Right hindlimb (tissue), 1 donor: ENCODE results near the gene SLC1A1.
"Not testable (repeated sequence)": the region's sequence is repeated elsewhere in the genome, so short reads cannot be mapped to it uniquely, and the experiment has no call there.

Experiments
- DNase-seq: peaks from one replicate; pipeline ENCODE4 v3.0.0-alpha.2; 2018

SLC1A1 gene

DNA sequence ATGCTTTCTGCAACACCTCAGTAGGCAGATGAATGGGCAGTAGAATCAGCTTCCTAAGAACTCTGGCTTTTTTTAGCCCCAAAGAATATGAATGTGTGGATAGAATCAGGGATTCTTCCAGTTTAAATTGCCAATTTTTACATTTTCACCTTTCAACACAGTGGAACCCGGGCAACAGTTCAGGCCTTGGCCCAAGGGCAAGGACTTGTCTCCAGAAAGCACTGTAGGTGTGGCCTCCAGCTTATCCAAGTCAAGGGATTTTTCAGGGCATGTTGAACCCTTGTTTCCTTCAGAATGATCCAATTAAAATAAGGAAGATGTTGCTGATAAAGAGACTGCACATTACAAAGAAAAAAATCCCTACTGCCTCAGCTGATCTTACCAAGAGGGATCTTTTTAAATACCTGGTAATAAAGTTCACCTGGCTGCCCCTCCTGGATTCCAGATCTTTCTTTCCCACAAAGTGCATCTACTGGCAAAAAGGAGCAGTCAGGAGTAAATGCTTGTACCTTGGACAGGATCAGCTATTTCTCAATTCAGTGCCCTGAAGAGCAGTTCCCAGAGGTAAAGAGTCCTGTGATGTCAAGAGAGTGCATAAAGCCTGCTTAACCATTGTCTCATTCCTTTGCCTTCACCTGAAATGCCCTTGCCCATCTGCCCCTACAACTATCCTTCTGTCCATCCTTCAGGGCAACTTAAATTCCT lies 91.7 kb downstream of the SLC1A1 start:
- DNase-seq = no peak

DNA sequence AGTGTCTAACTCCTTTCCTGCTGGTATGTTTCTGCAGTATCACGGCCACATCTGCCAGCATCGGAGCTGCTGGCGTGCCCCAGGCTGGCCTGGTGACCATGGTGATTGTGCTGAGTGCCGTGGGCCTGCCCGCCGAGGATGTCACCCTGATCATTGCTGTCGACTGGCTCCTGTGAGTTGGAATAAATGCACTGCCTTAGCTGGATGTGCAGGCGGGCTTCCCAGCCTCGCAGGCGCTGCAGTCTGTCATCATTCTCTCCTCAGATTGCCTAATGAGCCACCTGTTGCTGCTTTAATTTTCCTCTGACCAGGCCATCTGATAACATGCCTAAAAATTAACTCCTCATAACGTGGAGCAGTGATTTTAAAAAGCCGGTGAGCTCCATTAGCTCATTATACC lies 92.7 kb downstream of the SLC1A1 start:
- no peak for DNase-seq

DNA sequence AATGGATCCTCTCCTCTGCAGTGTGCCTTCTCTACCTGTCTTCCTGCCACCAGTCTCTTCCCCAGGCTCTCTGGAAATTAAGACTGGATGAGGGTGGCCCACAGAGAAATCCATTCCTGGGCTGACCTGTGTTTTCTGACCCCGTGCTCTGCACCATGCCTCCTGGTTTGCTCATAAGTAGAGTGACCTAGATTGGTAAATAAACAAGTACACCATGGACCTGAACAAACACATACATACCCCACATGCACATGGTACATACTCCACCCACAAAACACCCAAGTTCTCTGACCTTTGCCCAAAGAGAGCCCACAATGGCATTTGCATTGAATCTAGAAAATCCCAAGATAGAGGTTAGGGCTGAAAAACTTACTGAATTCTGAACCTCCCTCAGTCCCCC lies 94.4 kb downstream of the SLC1A1 start:
- no peak for DNase-seq

DNA sequence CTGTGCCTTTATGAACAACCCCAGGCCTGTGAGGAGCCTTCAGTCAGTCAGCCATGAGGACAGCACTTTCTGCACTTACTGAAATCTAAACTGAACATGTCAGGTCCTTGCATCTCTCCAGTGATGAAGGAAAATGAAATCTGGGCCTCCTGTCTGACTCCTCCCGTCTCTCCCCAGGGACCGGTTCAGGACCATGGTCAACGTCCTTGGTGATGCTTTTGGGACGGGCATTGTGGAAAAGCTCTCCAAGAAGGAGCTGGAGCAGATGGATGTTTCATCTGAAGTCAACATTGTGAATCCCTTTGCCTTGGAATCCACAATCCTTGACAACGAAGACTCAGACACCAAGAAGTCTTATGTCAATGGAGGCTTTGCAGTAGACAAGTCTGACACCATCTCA lies 94.9 kb downstream of the SLC1A1 start:
- no peak for DNase-seq

DNA sequence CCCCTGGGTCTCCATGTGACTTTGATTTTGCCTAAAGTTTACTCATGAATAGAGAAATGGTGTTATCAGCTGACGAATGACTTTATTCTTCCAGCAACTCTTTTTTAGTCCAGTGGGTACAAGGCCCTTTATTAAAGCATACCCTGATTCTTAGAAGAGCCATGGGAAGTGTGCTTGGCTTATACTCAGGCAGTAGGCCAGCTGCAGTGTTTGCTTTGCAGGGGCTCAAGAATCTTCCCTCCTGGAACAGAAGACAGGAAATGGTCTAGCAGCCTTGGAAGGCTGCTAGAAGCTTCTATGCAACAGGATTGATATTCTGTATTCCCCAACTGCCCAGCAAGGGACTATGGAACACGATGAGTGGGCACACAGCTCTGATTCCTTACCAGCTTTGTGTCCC lies 98.5 kb downstream of the SLC1A1 start:
- no peak for DNase-seq

DNA sequence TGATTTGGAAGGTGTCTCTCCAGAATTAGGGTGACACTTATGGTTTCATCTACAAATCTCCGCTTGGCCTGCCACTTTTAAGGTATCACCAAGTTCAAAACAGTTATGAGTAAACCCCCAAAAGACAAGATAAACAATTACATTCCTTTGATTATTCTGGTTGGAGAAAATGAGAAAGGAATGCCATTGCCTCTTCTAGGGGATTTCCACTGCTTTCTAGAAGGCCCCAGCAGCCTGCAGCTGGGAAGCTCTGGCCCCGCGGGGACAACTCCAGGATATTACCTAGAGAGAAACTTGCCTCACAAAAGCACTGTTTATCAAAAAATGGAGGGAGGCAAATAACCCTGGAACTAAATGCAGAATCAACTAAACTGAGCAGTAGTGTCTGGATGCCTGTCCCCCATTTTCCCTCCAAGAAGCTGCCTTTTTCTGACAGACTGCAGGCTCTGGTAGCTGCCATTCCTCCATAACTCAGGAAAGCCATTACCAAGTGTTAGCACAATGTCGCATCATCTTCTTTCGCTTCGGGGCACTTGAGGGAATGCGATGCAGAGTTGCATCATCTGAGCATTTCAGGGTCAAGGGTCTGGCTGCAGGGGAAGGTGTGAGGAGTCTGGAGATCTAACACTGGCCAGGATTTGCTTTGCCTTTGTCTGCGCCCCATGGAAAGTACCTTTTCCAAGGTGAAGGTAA lies 100.3 kb downstream of the SLC1A1 start:
- DNase-seq = no peak

DNA sequence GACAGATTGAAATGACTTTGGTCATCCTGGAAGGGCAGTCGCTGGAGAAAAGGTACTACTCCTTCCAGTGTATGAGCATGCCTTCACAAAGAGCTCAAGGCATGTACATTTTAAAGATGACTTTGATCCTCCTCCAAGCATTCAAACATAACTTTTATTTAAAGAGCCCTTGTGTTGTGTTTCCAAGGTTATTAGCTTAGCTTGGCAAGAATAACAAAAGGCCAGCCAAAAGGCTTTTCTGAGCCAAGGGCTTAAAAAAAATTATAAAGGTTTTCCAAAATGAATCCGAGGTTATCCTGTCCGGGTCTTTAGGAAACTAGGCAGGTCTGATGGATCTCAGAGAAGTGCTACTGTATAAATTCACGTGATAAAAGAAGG lies 100.8 kb downstream of the SLC1A1 start:
- DNase-seq = no peak

DNA sequence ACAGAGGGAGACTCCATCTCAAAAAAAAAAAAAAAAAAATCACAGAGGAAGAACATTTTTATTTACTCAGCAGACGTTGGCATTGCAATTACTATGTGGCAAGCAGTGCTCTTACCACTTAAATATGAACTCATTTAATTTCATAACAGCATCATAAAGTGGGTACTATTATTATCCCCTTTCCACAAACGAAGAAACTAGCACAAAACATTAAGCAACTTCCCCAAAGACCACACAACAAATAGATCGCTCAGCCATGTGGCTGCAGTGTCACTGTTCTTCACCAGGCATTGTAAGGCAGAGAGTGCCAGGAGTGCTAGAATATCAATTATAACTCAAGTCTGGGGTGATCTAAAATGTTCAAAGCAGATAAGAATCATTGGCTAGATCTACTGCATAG lies 102.0 kb downstream of the SLC1A1 start:
- no peak for DNase-seq

DNA sequence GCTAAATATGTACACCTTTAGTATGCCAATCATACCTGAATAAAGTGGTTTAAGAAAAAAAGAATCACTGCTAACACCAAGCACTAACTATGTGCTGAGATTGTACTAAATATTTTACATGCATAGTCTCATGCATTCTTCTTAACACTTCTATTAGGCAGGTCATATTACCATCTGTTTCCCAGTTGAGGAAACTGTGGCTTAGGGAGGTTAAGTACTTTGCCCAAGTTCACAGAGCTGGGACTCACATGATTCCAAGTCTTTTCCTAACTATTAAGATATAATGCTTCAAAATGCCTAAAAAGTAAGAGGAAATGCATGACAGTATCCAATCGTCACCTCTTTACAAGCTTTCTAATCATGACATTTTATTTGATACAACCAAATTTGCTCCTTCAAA lies 102.6 kb downstream of the SLC1A1 start:
- DNase-seq = no peak

DNA sequence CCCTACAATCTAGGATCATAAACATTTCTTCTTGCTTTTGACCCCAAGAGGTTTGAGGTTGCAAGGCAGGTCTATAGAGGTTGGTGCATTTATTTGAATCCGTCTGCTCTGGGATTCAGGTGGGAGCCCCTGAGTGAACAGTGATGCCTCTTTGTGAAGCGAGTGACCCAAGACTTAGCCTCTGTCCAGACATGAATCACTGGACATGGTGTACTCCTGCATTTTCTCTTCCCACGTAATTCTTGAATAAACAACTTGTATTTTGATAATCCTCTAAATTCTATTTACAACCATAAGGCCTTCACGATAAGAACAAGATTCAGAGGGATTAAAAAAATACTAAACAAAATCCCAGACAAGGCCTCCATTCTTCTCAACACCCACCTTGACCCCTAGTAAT lies 104.3 kb downstream of the SLC1A1 start:
- no peak for DNase-seq

DNA sequence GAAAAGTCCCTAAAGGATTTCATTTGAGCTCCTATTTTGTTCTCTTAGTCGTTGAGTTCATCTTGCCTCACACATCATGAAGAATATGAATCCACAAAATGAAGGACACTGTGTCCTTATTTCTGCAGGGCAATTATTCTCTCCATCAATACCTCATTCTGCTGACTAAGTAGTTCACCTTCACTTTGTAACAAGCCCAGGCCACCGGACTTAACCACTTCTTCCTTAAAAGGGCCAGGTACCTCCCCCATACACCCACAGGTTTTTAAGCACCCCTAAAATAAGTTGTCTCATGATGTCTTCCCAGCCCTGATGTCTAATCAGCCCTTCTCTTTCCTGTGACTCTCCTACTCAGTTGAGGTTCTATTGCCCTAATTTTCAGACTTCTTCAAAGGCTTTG lies 104.7 kb downstream of the SLC1A1 start:
- DNase-seq = no peak

DNA sequence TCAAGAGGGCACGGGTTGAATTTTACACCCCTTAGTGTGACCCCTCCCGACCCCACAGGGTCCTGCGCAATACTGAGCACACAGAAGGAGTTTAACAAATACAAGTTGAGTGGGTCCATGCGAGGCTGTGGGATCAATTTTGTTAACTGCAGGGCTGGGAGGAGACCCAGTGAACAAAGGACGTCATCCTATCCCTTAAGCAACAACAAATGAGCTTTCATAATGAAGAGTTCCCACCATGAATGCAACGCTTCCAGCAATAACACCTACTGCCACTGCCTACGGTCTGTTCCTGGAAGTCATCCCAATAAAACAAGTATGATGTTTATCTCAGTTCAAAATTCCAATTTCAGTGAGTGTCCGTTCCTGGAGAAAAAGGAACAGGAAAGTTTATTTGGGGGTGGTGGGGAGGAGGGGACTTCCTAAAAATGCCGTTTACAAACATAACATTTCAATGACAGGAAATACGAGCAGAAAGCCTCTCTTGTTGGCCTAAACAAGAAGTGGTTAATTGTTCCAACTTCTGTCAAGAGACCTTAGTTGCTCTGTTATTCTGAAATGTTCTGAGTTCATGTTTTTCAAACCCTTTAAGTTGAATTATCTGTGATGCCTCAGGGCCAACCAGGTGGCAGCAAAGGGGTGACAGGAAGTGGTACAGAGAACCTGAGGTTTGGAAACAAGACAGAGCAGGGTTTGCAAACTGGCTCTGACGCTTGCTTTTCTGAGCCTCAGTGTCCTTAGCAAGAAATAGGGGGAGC lies 106.1 kb downstream of the SLC1A1 start:
- no peak for DNase-seq

DNA sequence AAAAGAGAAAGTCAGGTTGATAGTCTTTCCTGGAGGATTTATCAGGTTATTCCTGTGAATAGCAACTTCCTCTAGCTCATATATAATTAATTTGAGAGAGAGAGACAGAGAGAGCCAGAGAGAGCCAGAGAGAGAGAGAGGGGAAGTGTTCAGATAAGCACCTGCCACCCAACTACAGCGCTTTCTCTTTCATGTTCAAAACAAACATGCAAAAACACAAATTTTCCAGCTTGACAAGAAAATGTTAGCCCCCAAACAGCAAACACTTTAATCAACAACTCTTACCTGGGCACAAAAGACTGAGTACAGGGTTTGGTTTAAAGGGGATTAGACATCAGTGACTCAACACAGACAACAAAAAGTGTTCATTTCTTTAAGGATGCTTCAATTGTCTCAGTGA lies 110.1 kb downstream of the SLC1A1 start:
- no peak for DNase-seq

DNA sequence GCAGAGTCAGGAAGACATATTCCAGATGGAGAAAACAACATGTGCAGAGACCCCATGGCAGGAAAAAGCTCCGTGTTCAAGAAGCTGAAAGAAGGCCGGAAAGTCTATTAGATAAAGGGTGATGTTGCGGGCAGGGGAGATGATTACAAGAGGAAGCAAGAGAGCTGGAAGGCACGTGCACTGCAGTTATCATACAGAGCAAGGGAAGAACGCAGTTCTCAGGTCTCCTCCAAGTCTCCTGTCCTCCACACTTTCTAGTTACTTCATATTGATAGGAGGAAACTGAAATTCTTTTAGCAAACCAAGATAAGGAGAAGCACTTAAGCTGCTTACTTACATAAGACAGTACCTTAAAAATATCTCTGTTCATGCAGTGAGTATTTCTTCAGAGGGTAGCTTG lies 113.6 kb downstream of the SLC1A1 start:
- no peak for DNase-seq

DNA sequence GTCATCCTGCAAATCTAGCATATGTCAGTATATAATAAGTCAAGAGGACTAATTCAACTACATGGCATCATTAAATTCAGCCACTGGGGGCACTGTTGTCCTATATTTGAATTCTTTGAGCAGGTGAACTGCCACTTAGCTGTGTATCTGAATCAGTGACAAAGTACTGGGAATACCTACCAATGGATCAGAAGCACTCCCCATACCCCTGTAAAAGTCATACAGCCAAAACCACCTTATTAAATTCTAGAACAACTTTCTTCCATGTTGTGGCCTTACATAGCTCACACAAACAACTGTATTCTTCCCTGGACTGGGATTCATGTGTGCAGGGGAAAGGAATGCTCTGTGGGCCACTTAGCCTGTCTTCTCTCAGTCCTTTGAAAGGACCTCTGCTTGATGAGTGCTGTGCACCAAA lies 114.4 kb downstream of the SLC1A1 start:
- peak; percentile 47 for DNase-seq

DNA sequence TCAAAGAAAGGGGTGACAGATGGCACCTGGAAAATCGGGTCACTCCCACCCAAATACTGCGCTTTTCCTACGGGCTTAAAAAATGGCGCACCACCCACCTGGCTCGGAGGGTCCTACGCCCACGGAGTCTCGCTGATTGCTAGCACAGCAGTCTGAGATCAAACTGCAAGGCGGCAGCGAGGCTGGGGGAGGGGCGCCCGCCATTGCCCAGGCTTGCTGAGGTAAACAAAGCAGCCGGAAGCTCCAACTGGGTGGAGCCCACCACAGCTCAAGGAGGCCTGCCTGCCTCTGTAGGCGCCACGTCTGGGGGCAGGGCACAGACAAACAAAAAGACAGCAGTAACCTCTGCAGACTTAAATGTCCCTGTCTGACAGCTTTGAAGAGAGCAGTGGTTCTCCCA lies 115.8 kb downstream of the SLC1A1 start:
- DNase-seq = not testable (repeated sequence)

DNA sequence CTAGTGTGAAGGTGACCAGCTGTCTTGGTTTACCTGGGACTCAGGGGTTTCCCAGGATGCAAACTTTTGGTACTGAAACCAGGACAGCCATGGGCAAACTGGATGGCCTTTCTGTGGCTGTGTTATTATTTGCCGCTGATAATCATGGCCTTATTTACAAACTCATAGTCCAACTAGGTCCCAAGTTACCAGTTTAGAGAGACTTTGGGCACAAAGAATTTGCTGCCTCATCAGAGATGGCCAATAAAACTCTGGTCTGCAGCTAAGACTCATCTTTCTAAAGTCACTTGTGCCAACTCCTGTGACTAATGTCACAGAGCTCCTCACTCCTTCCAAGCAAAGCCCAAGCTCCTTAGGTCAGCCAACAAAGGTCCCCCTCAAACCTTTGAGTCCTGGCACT lies 124.4 kb downstream of the SLC1A1 start:
- DNase-seq = no peak

DNA sequence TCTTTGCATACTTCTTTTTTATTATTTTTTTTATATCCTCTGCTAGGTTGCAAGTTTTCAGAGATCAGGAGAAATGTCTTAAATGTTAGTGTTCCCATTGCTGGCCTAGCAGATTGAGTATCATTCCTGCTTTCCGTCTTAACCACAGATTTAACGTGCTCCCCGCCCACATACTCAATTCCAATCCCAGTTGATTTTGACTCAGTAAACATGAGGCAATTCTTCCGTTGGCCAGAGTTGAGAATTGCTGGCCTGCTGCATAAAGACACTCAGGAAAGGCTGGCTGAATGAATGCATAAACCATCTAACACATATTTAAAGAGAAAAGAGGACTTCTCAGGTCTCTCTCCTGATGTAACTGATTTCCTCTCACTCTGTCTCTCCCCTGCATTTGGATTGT lies 125.0 kb downstream of the SLC1A1 start:
- DNase-seq = peak; percentile 32

DNA sequence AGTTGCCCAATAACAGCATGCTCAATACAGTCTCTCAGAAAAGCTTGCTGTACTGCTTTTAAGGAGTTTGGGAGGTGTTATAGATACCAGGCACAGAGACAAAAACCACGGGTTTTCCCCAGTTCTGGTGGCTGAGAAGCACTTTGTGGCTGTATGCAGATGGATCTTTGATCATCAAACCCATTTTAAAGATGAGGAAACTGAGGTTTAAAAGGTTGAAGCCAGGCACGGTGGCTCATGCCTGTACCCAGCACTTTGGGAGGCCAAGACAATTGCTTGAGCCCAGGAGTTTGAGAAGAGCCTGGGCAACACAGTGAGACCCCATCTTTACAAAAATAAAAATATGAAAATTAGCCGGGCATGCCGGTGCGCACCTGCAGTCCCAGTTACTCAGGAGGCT lies 125.5 kb downstream of the SLC1A1 start:
- no peak for DNase-seq

DNA sequence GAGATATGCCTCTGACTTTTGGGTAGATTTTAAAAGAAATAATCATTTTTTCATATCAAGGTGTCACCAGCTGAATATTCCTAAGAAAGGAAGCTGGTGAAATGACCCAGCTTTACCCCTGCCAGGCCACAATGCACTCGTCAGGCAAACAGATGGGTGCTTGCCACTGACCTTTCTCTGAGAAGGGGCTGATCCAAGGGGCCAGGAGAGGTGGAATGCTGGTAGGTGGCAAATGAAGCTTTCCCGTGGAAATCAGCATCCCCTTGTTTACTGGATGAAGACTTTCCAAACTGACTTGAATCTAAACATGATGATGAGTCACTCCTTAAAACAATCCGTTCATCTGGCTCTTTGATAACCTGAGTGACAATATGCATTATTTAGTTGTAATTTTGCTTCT lies 127.5 kb downstream of the SLC1A1 start:
- no peak for DNase-seq

DNA sequence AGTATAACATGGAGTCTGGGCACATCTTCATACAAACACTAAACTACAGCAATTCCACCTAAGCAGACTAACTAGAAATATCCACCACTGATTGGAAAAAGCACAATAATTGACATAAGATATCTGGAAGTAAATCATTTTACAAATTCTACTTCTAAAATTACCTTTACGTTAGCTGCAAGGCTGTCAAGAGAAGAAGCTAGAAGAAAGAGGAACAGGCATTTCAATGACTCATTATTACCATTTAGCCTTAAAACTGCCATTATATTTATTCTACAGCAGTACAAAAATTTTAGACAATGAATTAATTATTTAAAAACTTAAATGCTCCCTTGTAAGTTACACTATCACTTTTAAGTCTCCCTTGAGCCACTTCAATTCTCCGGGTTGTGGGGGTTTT lies 128.4 kb downstream of the SLC1A1 start:
- no peak for DNase-seq

DNA sequence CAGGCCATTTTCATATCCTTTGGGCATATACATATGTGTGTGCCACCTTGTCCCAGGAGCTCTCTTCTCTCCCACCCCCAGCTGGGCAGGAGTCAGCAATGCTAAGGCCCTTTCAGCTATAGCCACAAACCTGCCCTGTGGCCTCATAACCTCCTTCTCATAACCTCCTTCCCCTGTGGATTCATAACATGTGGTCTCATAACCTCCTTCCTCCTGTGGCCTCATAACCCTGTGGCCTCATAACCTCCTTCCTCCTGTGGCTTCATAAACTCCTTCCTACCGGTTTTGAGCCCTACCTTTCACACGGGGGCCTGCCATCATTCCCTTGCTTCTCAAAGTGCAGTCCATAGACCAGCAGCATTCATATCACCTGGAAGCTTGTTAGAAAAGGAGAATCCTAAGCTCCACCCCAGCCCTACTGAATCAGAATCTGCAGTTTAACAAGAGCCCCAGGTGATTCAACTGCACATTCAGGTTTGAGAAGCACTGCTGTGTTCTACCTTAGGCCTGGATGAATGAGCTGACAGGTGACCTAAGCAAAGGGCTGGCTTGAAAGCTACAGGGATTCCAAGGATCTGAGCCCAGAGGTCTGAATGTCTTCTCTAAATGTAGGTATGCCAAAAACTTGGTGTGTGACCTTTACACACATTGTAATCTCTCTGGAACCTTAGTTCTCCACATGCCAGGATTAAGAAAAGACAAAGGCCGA lies 129.9 kb downstream of the SLC1A1 start:
- no peak for DNase-seq

DNA sequence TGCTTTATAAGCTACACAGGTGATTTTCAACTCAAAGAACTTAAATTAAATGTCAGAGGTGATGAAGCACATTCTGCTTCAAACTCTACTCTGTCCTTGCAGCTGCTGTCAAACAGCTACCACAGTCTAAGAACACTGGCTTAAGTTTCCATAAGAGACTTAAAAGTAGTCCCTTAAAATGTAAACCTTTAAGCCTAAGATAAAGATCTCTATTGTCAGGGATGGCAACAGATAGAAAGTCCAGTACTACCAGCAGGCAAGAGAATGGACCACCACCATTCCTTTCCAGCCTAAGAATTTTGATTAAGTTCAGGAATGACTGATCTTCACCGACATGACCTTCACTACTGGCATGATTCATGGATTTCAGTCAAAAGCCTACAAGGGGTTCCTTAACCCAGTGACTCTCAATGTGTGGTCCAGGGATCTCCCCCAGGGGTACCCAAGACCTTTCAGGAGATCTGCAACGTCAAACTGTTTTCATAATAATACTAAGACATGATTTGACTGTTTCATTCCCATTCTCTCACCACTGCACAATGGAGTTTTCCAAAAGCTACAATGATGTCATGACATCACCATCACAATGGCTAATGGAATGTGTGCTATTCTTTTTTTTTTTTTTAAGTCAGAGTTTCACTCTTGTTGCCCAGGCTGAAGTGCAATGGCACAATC lies 130.8 kb downstream of the SLC1A1 start:
- DNase-seq = no peak
